GM23338 (cell line): ENCODE results near the gene CD8A. TPM values are rescaled to one million over a fixed set of nuclear protein-coding genes. Genes with fewer than 3 reads are reported as not detected.

Experiments
- ATAC-seq: fragments of 200-7000 bp; cut with Tn5 transposase; 3 replicates; pipeline ENCODE4 v1.9.1; 2020
- DNase-seq: peaks from one replicate; pipeline ENCODE4 v3.0.0-alpha.2; 2015; ENCODE audit warnings: low spot score
- H2AFZ ChIP-seq: fragments of 200-600 bp; sonication (generic); 2 replicates; pipeline ENCODE4 v1.8.0; 2016; ENCODE audit warnings: antibody characterized with exemption, mild to moderate bottlenecking, moderate library complexity
- H3F3A ChIP-seq: fragments of 200-600 bp; sonication (generic); replicated peaks from 2 replicates; pipeline ENCODE4 v1.8.0; 2017; ENCODE audit warnings: antibody characterized with exemption, mixed run types, low read depth
- H3K27ac ChIP-seq: fragments of 200-600 bp; sonication (generic); 2 replicates; pipeline ENCODE4 v1.6.1; 2016; ENCODE audit warnings: low read depth
- H3K27me3 ChIP-seq: fragments of 200-600 bp; sonication (generic); 2 replicates; pipeline ENCODE4 v1.8.0; 2016; ENCODE audit warnings: mild to moderate bottlenecking, mixed run types, moderate library complexity; ENCODE audit not compliant: insufficient read depth
- H3K36me3 ChIP-seq: fragments of 200-600 bp; sonication (generic); 2 replicates; pipeline ENCODE4 v1.8.0; 2016; ENCODE audit warnings: mild to moderate bottlenecking; ENCODE audit not compliant: insufficient read depth
- H3K4me1 ChIP-seq: fragments of 200-600 bp; sonication (generic); 2 replicates; pipeline ENCODE4 v1.8.0; 2016; ENCODE audit warnings: mild to moderate bottlenecking, moderate library complexity; ENCODE audit not compliant: insufficient read depth
- H3K4me2 ChIP-seq: fragments of 200-600 bp; sonication (generic); 2 replicates; pipeline ENCODE4 v1.7.1; 2017; ENCODE audit warnings: mixed run types
- H3K4me3 ChIP-seq: fragments of 200-600 bp; sonication (generic); 2 replicates; pipeline ENCODE4 v1.6.1; 2016; ENCODE audit warnings: mixed run types
- H3K79me2 ChIP-seq: fragments of 200-600 bp; sonication (generic); replicated peaks from 2 replicates; pipeline ENCODE4 v1.8.0; 2017; ENCODE audit warnings: mild to moderate bottlenecking; ENCODE audit not compliant: insufficient read depth
- H3K9me2 ChIP-seq: fragments of 200-600 bp; sonication (generic); 2 replicates; pipeline ENCODE4 v1.8.0; 2017; ENCODE audit not compliant: insufficient read depth
- H4K20me1 ChIP-seq: fragments of 200-600 bp; sonication (generic); replicated peaks from 2 replicates; pipeline ENCODE4 v1.8.0; 2017; ENCODE audit warnings: mild to moderate bottlenecking; ENCODE audit not compliant: insufficient read depth
- H3K27ac Mint-ChIP-seq: 2 replicates; pipeline ENCODE4 v1.8.0; 2020; ENCODE audit warnings: inconsistent platforms, mild to moderate bottlenecking, moderate library complexity, mixed read lengths
- H3K27me3 Mint-ChIP-seq: 3 replicates; pipeline ENCODE4 v1.8.0; 2022; ENCODE audit warnings: low read depth, mild to moderate bottlenecking, moderate library complexity, mixed read lengths, inconsistent platforms; ENCODE audit not compliant: insufficient read depth, poor library complexity
- H3K36me3 Mint-ChIP-seq: 3 replicates; pipeline ENCODE4 v1.8.0; 2021; ENCODE audit warnings: low read depth, mild to moderate bottlenecking, inconsistent platforms, moderate library complexity, mixed read lengths
- H3K4me1 Mint-ChIP-seq: 3 replicates; pipeline ENCODE4 v1.8.0; 2020; ENCODE audit warnings: mild to moderate bottlenecking, inconsistent platforms, mixed read lengths
- H3K4me3 Mint-ChIP-seq: 3 replicates; pipeline ENCODE4 v1.8.0; 2021; ENCODE audit warnings: moderate library complexity, mild to moderate bottlenecking, inconsistent platforms, mixed read lengths
- H3K9me3 Mint-ChIP-seq: 3 replicates; pipeline ENCODE4 v1.8.0; 2020; ENCODE audit warnings: moderate library complexity, mild to moderate bottlenecking, inconsistent platforms, mixed read lengths
- CREB1 ChIP-seq: fragments of 250-450 bp; sonication (Bioruptor Pico); IDR thresholded peaks from 2 replicates; pipeline ENCODE4 v1.5.0; 2020; ENCODE audit warnings: low read depth, mild to moderate bottlenecking, moderate library complexity
- EZH2 ChIP-seq: fragments of 200-600 bp; sonication (generic); IDR thresholded peaks from one replicate; pipeline ENCODE4 v1.8.0; 2017; ENCODE audit warnings: antibody characterized with exemption, mild to moderate bottlenecking, low read depth; ENCODE audit not compliant: unreplicated experiment
- EZH2phosphoT487 ChIP-seq: fragments of 200-600 bp; sonication (generic); IDR thresholded peaks from one replicate; pipeline ENCODE4 v1.8.1; 2018; ENCODE audit warnings: antibody characterized with exemption; ENCODE audit not compliant: unreplicated experiment
- JUNB ChIP-seq: IDR thresholded peaks from one replicate; pipeline ENCODE4 v1.6.1; 2016; ENCODE audit warnings: antibody characterized with exemption; ENCODE audit not compliant: unreplicated experiment
- NANOG ChIP-seq: IDR thresholded peaks from 2 replicates; pipeline ENCODE4 v1.6.1; 2016; ENCODE audit warnings: antibody characterized with exemption, borderline replicate concordance
- POLR2AphosphoS5 ChIP-seq: IDR thresholded peaks from 2 replicates; pipeline ENCODE4 v1.6.1; 2016; ENCODE audit warnings: antibody characterized with exemption, low read depth
- STAT1 ChIP-seq: IDR thresholded peaks from one replicate; pipeline ENCODE4 v1.6.1; 2016; ENCODE audit warnings: antibody characterized with exemption; ENCODE audit not compliant: unreplicated experiment
- ZNF114 ChIP-seq: fragments of 250-450 bp; sonication (Bioruptor Pico); IDR thresholded peaks from 2 replicates; pipeline ENCODE4 v1.5.0; 2020; ENCODE audit warnings: mild to moderate bottlenecking, moderate library complexity
- ZNF331 ChIP-seq: fragments of 250-450 bp; sonication (Bioruptor Pico); IDR thresholded peaks from 2 replicates; pipeline ENCODE4 v1.5.0; 2020; ENCODE audit warnings: low read depth, mild to moderate bottlenecking, moderate library complexity
- polyA plus RNA-seq: library from polyadenylated mRNA; unstranded; fragments of >200 nt; fragmentation: Nextera tagmentation; extraction: Ambion mirVana; gene quantifications from 2 replicates; pipeline ENCODE4 v1.2.1, GENCODE V29; 2016
- total RNA-seq: library from RNA; depleted of rRNA; stranded (reverse); fragments of >200 nt; shearing (Covaris generic); gene quantifications from 2 replicates; pipeline ENCODE4 v1.2.3, GENCODE V29; 2014
- TF ChIP-seq, protein P1 (sequence below): IDR thresholded peaks from 2 replicates; pipeline ENCODE4 v1.6.1; 2016; ENCODE audit warnings: antibody characterized with exemption
- TF ChIP-seq, protein P2 (sequence below), 2 experiments: fragments of 200-600 bp in 1 of 2; sonication (generic) in 1 of 2; conservative IDR thresholded peaks; 2 replicates each; pipeline versions ENCODE4 v1.5.1 to v1.6.1; 2016 to 2017; ENCODE audit warnings: antibody characterized with exemption in 2 of 2, low read depth in 2 of 2, mild to moderate bottlenecking in 2 of 2, moderate library complexity in 1 of 2
- TF ChIP-seq, protein P3 (sequence below): IDR thresholded peaks from one replicate; pipeline ENCODE4 v1.6.1; 2018; ENCODE audit warnings: antibody characterized with exemption; ENCODE audit not compliant: unreplicated experiment
- TF ChIP-seq, protein P4 (sequence below): fragments of 250-450 bp; sonication (Bioruptor Pico); IDR thresholded peaks from 2 replicates; pipeline ENCODE4 v1.5.0; 2020; ENCODE audit warnings: mild to moderate bottlenecking, moderate library complexity

The CD8A gene
- total and polyA plus RNA-seq, 2 experiments from 2014 or later: 0.19 to 0.24 TPM

DNA sequence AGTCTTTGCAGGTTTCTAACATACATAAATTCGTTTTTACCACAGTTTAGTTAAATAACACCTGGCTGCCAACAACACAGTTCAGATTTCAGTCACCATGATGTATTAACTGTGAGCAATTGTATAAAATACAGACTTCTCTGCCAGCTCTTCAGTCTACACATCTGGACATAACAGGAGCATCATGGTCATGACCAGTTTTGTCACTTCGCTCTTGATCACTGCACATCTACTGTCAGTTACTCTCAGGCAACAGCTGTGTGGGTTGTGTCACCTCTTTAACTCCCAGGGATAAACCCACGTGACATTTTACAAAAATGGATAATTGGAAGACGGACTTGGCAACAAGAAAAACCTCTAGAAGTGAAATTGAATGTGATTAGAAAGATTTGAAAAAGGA is 30.3 kb downstream of the CD8A start (continued):
- no peak for TF ChIP-seq EZH2

DNA sequence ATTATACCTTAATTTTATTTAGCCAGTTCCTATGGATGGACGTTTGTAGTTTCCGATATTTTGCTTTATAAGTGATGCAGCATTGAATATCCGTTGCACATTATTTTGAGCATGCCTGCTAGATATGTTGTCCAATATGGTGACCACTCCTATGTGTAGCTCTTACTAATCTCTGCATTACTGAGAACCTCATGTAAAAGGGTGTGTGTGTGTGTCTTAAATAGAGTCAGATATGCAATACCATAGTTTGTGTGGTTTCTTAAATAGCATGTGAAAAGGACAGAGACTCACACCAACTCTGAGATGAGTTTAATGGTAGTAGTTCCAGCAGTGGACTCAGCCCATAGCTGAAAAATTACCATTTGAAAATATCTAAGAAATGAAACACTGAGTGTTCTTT is 32.3 kb downstream of the CD8A start:
- TF ChIP-seq NANOG (no peak), POLR2AphosphoS5 (no peak), ZNF331 (CRISPR knock-in tag) (no peak), CREB1 (CRISPR knock-in tag) (no peak), ZNF114 (no peak), EZH2phosphoT487 (no peak), EZH2 (no peak), JUNB (no peak), STAT1 (no peak)
- TF ChIP-seq, protein P1, sequence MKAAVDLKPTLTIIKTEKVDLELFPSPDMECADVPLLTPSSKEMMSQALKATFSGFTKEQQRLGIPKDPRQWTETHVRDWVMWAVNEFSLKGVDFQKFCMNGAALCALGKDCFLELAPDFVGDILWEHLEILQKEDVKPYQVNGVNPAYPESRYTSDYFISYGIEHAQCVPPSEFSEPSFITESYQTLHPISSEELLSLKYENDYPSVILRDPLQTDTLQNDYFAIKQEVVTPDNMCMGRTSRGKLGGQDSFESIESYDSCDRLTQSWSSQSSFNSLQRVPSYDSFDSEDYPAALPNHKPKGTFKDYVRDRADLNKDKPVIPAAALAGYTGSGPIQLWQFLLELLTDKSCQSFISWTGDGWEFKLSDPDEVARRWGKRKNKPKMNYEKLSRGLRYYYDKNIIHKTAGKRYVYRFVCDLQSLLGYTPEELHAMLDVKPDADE: no peak
- TF ChIP-seq, protein P2, sequence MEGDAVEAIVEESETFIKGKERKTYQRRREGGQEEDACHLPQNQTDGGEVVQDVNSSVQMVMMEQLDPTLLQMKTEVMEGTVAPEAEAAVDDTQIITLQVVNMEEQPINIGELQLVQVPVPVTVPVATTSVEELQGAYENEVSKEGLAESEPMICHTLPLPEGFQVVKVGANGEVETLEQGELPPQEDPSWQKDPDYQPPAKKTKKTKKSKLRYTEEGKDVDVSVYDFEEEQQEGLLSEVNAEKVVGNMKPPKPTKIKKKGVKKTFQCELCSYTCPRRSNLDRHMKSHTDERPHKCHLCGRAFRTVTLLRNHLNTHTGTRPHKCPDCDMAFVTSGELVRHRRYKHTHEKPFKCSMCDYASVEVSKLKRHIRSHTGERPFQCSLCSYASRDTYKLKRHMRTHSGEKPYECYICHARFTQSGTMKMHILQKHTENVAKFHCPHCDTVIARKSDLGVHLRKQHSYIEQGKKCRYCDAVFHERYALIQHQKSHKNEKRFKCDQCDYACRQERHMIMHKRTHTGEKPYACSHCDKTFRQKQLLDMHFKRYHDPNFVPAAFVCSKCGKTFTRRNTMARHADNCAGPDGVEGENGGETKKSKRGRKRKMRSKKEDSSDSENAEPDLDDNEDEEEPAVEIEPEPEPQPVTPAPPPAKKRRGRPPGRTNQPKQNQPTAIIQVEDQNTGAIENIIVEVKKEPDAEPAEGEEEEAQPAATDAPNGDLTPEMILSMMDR (conservative IDR thresholded peaks at IDR 0.05; ENCODE audit: low read depth in 2 of 2): no peak
- TF ChIP-seq, protein P3, sequence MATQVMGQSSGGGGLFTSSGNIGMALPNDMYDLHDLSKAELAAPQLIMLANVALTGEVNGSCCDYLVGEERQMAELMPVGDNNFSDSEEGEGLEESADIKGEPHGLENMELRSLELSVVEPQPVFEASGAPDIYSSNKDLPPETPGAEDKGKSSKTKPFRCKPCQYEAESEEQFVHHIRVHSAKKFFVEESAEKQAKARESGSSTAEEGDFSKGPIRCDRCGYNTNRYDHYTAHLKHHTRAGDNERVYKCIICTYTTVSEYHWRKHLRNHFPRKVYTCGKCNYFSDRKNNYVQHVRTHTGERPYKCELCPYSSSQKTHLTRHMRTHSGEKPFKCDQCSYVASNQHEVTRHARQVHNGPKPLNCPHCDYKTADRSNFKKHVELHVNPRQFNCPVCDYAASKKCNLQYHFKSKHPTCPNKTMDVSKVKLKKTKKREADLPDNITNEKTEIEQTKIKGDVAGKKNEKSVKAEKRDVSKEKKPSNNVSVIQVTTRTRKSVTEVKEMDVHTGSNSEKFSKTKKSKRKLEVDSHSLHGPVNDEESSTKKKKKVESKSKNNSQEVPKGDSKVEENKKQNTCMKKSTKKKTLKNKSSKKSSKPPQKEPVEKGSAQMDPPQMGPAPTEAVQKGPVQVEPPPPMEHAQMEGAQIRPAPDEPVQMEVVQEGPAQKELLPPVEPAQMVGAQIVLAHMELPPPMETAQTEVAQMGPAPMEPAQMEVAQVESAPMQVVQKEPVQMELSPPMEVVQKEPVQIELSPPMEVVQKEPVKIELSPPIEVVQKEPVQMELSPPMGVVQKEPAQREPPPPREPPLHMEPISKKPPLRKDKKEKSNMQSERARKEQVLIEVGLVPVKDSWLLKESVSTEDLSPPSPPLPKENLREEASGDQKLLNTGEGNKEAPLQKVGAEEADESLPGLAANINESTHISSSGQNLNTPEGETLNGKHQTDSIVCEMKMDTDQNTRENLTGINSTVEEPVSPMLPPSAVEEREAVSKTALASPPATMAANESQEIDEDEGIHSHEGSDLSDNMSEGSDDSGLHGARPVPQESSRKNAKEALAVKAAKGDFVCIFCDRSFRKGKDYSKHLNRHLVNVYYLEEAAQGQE: no peak
- TF ChIP-seq, protein P4, sequence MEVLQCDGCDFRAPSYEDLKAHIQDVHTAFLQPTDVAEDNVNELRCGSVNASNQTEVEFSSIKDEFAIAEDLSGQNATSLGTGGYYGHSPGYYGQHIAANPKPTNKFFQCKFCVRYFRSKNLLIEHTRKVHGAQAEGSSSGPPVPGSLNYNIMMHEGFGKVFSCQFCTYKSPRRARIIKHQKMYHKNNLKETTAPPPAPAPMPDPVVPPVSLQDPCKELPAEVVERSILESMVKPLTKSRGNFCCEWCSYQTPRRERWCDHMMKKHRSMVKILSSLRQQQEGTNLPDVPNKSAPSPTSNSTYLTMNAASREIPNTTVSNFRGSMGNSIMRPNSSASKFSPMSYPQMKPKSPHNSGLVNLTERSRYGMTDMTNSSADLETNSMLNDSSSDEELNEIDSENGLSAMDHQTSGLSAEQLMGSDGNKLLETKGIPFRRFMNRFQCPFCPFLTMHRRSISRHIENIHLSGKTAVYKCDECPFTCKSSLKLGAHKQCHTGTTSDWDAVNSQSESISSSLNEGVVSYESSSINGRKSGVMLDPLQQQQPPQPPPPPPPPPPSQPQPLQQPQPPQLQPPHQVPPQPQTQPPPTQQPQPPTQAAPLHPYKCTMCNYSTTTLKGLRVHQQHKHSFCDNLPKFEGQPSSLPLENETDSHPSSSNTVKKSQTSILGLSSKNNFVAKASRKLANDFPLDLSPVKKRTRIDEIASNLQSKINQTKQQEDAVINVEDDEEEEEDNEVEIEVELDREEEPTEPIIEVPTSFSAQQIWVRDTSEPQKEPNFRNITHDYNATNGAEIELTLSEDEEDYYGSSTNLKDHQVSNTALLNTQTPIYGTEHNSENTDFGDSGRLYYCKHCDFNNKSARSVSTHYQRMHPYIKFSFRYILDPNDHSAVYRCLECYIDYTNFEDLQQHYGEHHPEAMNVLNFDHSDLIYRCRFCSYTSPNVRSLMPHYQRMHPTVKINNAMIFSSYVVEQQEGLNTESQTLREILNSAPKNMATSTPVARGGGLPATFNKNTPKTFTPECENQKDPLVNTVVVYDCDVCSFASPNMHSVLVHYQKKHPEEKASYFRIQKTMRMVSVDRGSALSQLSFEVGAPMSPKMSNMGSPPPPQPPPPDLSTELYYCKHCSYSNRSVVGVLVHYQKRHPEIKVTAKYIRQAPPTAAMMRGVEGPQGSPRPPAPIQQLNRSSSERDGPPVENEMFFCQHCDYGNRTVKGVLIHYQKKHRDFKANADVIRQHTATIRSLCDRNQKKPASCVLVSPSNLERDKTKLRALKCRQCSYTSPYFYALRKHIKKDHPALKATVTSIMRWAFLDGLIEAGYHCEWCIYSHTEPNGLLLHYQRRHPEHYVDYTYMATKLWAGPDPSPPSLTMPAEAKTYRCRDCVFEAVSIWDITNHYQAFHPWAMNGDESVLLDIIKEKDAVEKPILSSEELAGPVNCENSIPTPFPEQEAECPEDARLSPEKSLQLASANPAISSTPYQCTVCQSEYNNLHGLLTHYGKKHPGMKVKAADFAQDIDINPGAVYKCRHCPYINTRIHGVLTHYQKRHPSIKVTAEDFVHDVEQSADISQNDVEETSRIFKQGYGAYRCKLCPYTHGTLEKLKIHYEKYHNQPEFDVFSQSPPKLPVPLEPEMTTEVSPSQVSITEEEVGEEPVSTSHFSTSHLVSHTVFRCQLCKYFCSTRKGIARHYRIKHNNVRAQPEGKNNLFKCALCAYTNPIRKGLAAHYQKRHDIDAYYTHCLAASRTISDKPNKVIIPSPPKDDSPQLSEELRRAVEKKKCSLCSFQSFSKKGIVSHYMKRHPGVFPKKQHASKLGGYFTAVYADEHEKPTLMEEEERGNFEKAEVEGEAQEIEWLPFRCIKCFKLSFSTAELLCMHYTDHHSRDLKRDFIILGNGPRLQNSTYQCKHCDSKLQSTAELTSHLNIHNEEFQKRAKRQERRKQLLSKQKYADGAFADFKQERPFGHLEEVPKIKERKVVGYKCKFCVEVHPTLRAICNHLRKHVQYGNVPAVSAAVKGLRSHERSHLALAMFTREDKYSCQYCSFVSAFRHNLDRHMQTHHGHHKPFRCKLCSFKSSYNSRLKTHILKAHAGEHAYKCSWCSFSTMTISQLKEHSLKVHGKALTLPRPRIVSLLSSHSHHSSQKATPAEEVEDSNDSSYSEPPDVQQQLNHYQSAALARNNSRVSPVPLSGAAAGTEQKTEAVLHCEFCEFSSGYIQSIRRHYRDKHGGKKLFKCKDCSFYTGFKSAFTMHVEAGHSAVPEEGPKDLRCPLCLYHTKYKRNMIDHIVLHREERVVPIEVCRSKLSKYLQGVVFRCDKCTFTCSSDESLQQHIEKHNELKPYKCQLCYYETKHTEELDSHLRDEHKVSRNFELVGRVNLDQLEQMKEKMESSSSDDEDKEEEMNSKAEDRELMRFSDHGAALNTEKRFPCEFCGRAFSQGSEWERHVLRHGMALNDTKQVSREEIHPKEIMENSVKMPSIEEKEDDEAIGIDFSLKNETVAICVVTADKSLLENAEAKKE (CRISPR knock-in tag): no peak
- no peak overlapping the region for H2AFZ ChIP-seq
- peaks cover 40% of the 10 kb centered on the region for H4K20me1 ChIP-seq
- H3K27ac Mint-ChIP-seq: no peak overlapping the region
- no peak for DNase-seq
- H3F3A ChIP-seq: no peaks in the 10 kb centered on the region
- H3K4me3 ChIP-seq: no peak overlapping the region
- peaks cover 2% of the 10 kb centered on the region for H3K27me3 Mint-ChIP-seq
- H3K4me1 Mint-ChIP-seq: peaks cover 7% of the 10 kb centered on the region; the same call in 2 of the 3 replicates
- H3K36me3 Mint-ChIP-seq: peaks cover 22% of the 10 kb centered on the region; the same call in 2 of the 3 replicates
- no peaks in the 10 kb centered on the region for H3K9me2 ChIP-seq
- no peaks in the 10 kb centered on the region; the same call in 1 of the 2 replicates for H3K4me1 ChIP-seq
- no peak overlapping the region for H3K4me3 Mint-ChIP-seq
- no peaks in the 10 kb centered on the region for H3K27me3 ChIP-seq
- no peak overlapping the region for H3K27ac ChIP-seq
- H3K79me2 ChIP-seq: peaks cover 55% of the 10 kb centered on the region
- H3K9me3 Mint-ChIP-seq: no peaks in the 10 kb centered on the region
- H3K36me3 ChIP-seq: peaks cover 14% of the 10 kb centered on the region; the same call in 1 of the 2 replicates
- H3K4me2 ChIP-seq: no peak overlapping the region
- ATAC-seq: no peak
